Gastroesophageal sphincter (tissue), 4 donors: ENCODE results near the gene STRA8. TPM values are rescaled to one million over a fixed set of nuclear protein-coding genes. Genes with fewer than 3 reads are reported as not detected.
"Not testable (repeated sequence)": the region's sequence is repeated elsewhere in the genome, so short reads cannot be mapped to it uniquely, and the experiment has no call there.

Source experiments
- ATAC-seq: fragments of 150-250 bp; one replicate; pipeline ENCODE4 v1.9.1; 2016; ENCODE audit warnings: mild to moderate bottlenecking, moderate library complexity
- H3K27ac ChIP-seq, 4 donors: fragments of 200-600 bp; sonication (generic) in 3 of 4; 1 replicate in 3 of 4; 2 replicates in 1 of 4; pipeline ENCODE4 v1.5.1; 2016 to 2019
- H3K27me3 ChIP-seq: fragments of 200-600 bp; sonication (generic); one replicate; pipeline ENCODE4 v1.5.1; 2019
- H3K36me3 ChIP-seq, 2 donors: fragments of 200-600 bp; sonication (generic); one replicate each; pipeline ENCODE4 v1.5.1; 2019; ENCODE audit warnings: control low read depth in 1 of 2
- H3K4me1 ChIP-seq, 3 donors: fragments of 200-600 bp; sonication (generic); 1 replicate in 2 of 3; 2 replicates in 1 of 3; pipeline ENCODE4 v1.5.1; 2016 to 2019; ENCODE audit warnings: control low read depth in 2 of 3
- H3K4me3 ChIP-seq, 2 donors: fragments of 200-600 bp; sonication (generic); one replicate each; pipeline ENCODE4 v1.5.1; 2019; ENCODE audit warnings: mild to moderate bottlenecking in 1 of 2, moderate library complexity in 1 of 2
- H3K9me3 ChIP-seq, 3 donors: fragments of 200-600 bp; sonication (generic); one replicate each; pipeline ENCODE4 v1.5.1; 2017 to 2019; ENCODE audit warnings: control low read depth in 2 of 3
- CTCF ChIP-seq, 4 experiments: fragments of 200-600 bp in 2 of 4; fragments of 450-650 bp in 2 of 4; sonication (generic) in 1 of 4; IDR thresholded peaks; one replicate each; pipeline ENCODE4 v1.5.1; 2017 to 2019; ENCODE audit warnings: antibody characterized with exemption in 4 of 4, mild to moderate bottlenecking in 2 of 4, moderate library complexity in 2 of 4
- EP300 ChIP-seq: sonication (generic); formaldehyde crosslinking; IDR thresholded peaks from one replicate; pipeline ENCODE4 v1.6.1; 2017; ENCODE audit warnings: antibody characterized with exemption, mild to moderate bottlenecking
- POLR2A ChIP-seq, 2 donors: fragments of 450-650 bp; IDR thresholded peaks; one replicate each; pipeline ENCODE4 v1.6.1; 2017; ENCODE audit warnings: antibody characterized with exemption in 2 of 2, mild to moderate bottlenecking in 2 of 2, moderate library complexity in 1 of 2
- POLR2AphosphoS5 ChIP-seq: sonication (generic); formaldehyde crosslinking; IDR thresholded peaks from one replicate; pipeline ENCODE4 v1.6.1; 2017; ENCODE audit warnings: antibody characterized with exemption
- WGBS, 2 donors: methylation state at CpG; one replicate each; pipeline ENCODE4 v1.1.5; 2018; ENCODE audit warnings: low coverage in 1 of 2; 5-methylcytosine and 5-hydroxymethylcytosine counted together
- total RNA-seq, 4 donors: library from RNA; depleted of rRNA; stranded (reverse); fragments of >200 nt; gene quantifications; one replicate each; pipeline ENCODE4 v1.1.0, GENCODE V29; 2016

The STRA8 gene
- total RNA-seq, 4 donors from 2014 or later, result not detected

DNA sequence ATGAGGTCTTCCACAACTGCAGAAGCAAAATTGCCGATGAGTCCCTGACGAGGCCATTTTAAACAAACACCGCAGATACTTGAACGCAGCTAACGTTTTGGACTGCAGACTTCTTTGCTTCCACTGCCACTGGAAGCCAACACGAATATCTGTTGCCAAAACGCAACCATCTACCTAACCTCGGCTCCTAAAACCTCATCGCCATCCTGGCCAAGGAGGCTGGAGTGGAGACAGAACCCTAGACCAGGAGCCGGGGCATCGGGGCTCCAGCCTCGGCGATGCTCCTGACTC, 22.8 kb upstream of the STRA8 start:
- Histone ChIP-seq H3K27ac (peak overlapping the region; percentile 93 to 98 (median 95)), H3K36me3 (peaks cover 0 to 15% of the 10 kb centered on the region in 2 donors), H3K27me3 (no peaks in the 10 kb centered on the region), H3K9me3 (no peaks in the 10 kb centered on the region), H3K4me3 (peak overlapping the region; percentile 91 to 93), H3K4me1 (peaks cover 0 to 36% (median 9%) of the 10 kb centered on the region in 3 donors)
- WGBS, 2 donors, result 4% methylated on average over 9 of the region's 13 CpGs; no CpG with 5 or more reads in 1 of the 2 donors
- TF ChIP-seq CTCF (IDR thresholded peaks at IDR 0.05) (no peak), EP300 (no peak), POLR2AphosphoS5 (no peak), POLR2A (IDR thresholded peaks at IDR 0.05) (no peak)
- ATAC-seq, result peak; percentile 1

DNA sequence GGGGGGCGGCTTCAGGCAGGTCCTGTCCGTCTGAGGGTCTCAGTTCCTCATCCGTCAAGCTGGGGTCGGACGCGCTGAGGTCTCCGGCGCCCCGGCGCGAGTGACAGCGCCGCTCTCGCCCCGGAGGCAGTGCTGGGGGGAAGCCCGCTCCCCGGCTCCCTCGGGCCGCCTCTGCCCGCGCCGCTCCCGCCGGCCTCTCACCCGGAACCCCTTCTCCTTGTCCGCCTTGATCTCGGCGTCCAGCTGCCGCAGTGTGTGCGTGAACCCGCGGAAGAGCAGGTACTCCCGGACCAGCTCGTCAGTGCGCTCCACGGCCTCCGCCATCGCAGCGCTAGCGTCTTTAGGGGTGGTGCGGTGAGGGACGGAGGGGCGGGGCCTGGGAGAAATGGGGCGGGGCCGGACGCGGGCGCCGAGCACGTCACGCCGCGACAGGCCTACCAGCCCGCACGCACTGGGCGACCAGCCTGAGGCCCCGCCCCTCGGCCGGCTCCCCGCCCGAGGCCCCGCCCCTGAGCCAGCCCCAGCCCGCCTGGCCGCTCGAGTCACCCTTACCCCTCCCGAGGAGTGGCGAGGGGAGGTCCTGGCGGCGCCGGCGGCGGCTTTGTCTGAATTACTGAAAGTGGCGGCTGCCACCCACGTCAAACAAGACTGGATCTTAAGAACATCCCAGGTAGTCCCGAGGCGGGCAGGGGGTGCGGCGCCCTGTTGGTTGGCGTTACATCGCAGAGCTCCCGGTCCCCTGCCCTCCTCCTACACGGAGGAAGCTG, 22.3 kb upstream of the STRA8 start, which contains the start of gene WDR91:
Gene WDR91 (minus strand): TSS at position 348 of the 767 bp plus-strand sequence. CDS start 24 bp downstream, at position 324.
- peaks cover 0 to 11% of the 10 kb centered on the region in 2 donors for H3K36me3 ChIP-seq
- peak within 1 kb of the TSS; percentile 91 to 93 for H3K4me3 ChIP-seq
- no peaks in the 10 kb centered on the region for H3K9me3 ChIP-seq
- TF ChIP-seq POLR2AphosphoS5 (peak; percentile 88), POLR2A (IDR thresholded peaks at IDR 0.05) (peak; percentile 71 to 84), EP300 (no peak), CTCF (IDR thresholded peaks at IDR 0.05) (peak in 1 of 4 experiments; percentile 37)
- H3K27ac ChIP-seq, result peak within 1 kb of the TSS; percentile 93 to 98 (median 95)
- WGBS, 2 donors, result no CpG with 5 or more reads among the region's 82 CpGs
- H3K27me3 ChIP-seq, result no peaks in the 10 kb centered on the region
- H3K4me1 ChIP-seq, result peaks cover 0 to 36% (median 9%) of the 10 kb centered on the region in 3 donors
- ATAC-seq, result peak; percentile 95

GRCh38 chr7:135211946-135212685, 21.5 kb upstream of the STRA8 start:
- WGBS, 2 donors, result 5 to 32% methylated on average over 8 to 18 of the region's 30 CpGs
- Histone ChIP-seq H3K4me3 (peak overlapping the region; percentile 91 to 93), H3K4me1 (peaks cover 0 to 36% (median 9%) of the 10 kb centered on the region in 3 donors), H3K27ac (peak overlapping the region; percentile 90 to 98 (median 94))
- H3K27me3 ChIP-seq, H3K36me3 ChIP-seq, H3K9me3 ChIP-seq: not testable (repeated sequence)
- peak; percentile 60 for ATAC-seq

GRCh38 chr7:135213831-135214230, 19.8 kb upstream of the STRA8 start:
- Histone ChIP-seq H3K4me3 (no peak overlapping the region), H3K27me3 (peaks cover 4% of the 10 kb centered on the region), H3K36me3 (no peaks in the 10 kb centered on the region), H3K4me1 (peaks cover 0 to 21% (median 9%) of the 10 kb centered on the region in 3 donors), H3K27ac (no peak overlapping the region), H3K9me3 (no peaks in the 10 kb centered on the region)
- 67 to 92% methylated on average over 1 to 2 of the region's 2 CpGs for WGBS, 2 donors
- TF ChIP-seq POLR2AphosphoS5 (no peak), POLR2A (IDR thresholded peaks at IDR 0.05) (no peak), EP300 (no peak), CTCF (IDR thresholded peaks at IDR 0.05) (no peak)
- no peak for ATAC-seq

DNA sequence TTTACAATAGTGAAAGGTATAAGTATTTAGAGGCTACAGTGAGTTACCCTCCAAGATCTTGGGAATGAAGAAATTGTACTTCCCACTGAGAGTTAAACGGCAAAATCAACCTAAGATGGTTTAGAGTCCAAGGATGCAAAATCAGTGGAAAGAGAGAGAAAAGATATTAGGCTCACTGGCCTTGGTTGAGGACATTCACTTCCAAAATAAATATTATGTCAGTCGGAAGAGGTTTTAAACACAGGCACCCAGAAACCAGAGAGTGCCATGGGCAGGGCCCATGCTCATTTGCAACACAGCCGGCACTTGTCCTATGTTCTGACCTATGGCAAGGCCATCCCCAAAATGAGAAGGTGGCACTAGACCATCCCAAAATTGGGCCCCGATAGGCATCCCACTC, 18.5 kb upstream of the STRA8 start:
- 88 to 92% methylated on average over 3 to 4 of the region's 4 CpGs for WGBS, 2 donors
- ATAC-seq, result no peak

More for the DNA sequence above, 18.5 kb upstream of the STRA8 start:
- H3K36me3 ChIP-seq, result no peaks in the 10 kb centered on the region
- no peaks in the 10 kb centered on the region for H3K9me3 ChIP-seq
- no peak overlapping the region for H3K27ac ChIP-seq
- H3K4me1 ChIP-seq, result peaks cover 0 to 7% (median 5%) of the 10 kb centered on the region in 3 donors
- peaks cover 4% of the 10 kb centered on the region for H3K27me3 ChIP-seq
- no peak overlapping the region for H3K4me3 ChIP-seq
- TF ChIP-seq POLR2A (IDR thresholded peaks at IDR 0.05), result no peak
- no peak for TF ChIP-seq EP300
- TF ChIP-seq CTCF (IDR thresholded peaks at IDR 0.05), result no peak
- no peak for TF ChIP-seq POLR2AphosphoS5
